RWPE2 (cell line): ENCODE data around the gene NECAB3.

Experiments used
- ATAC-seq: fragments of 200-7000 bp; cut with Tn5 transposase; 3 replicates; pipeline ENCODE4 v1.9.1; 2021; ENCODE audit warnings: low read depth
- DNase-seq: peaks from one replicate; pipeline ENCODE4 v3.0.0-alpha.2; 2020; ENCODE audit warnings: low spot score
- H3K27ac ChIP-seq: fragments of 450-650 bp; 2 replicates; pipeline ENCODE4 v1.5.1; 2017; ENCODE audit warnings: mild to moderate bottlenecking; ENCODE audit not compliant: poor library complexity, severe bottlenecking
- H3K27me3 ChIP-seq: fragments of 250-450 bp; sonication (Bioruptor Pico); 2 replicates; pipeline ENCODE4 v1.5.1; 2021; ENCODE audit warnings: mild to moderate bottlenecking, moderate library complexity; ENCODE audit not compliant: insufficient read depth, poor library complexity, severe bottlenecking
- H3K36me3 ChIP-seq: fragments of 250-450 bp; sonication (Bioruptor Pico); 2 replicates; pipeline ENCODE4 v1.5.1; 2020; ENCODE audit warnings: low read depth, mild to moderate bottlenecking, moderate library complexity
- H3K4me1 ChIP-seq: fragments of 250-450 bp; sonication (Bioruptor Pico); 2 replicates; pipeline ENCODE4 v1.5.1; 2021; ENCODE audit warnings: mild to moderate bottlenecking, moderate library complexity; ENCODE audit not compliant: insufficient read depth, poor library complexity, severe bottlenecking
- H3K4me3 ChIP-seq: fragments of 250-450 bp; sonication (Bioruptor Pico); 2 replicates; pipeline ENCODE4 v1.5.1; 2021; ENCODE audit warnings: mild to moderate bottlenecking, moderate library complexity; ENCODE audit not compliant: severe bottlenecking
- H3K9me3 ChIP-seq: fragments of 250-450 bp; sonication (Bioruptor Pico); 2 replicates; pipeline ENCODE4 v1.5.1; 2021; ENCODE audit warnings: mild to moderate bottlenecking, moderate library complexity; ENCODE audit not compliant: severe bottlenecking
- TF ChIP-seq, protein P1 (sequence below): fragments of 450-650 bp; IDR thresholded peaks from one replicate; pipeline ENCODE4 v1.5.1; 2017; ENCODE audit warnings: mild to moderate bottlenecking, moderate library complexity; ENCODE audit not compliant: poor library complexity, severe bottlenecking

The NECAB3 gene

GRCh38 chr20:33667245-33667675, 7.0 kb downstream of the NECAB3 start:
- peak overlapping the region; percentile 44 for H3K27ac ChIP-seq

GRCh38 chr20:33666293-33667244, 7.7 kb downstream of the NECAB3 start, which contains the start of gene ACTL10:
Gene ACTL10 (plus strand): TSS chr20:33666943. CDS start chr20:33667498, 555 bp downstream.
- H3K27ac ChIP-seq, result peak within 1 kb of the TSS; percentile 44
- peak; percentile 100 for DNase-seq
- TF ChIP-seq, protein P1, sequence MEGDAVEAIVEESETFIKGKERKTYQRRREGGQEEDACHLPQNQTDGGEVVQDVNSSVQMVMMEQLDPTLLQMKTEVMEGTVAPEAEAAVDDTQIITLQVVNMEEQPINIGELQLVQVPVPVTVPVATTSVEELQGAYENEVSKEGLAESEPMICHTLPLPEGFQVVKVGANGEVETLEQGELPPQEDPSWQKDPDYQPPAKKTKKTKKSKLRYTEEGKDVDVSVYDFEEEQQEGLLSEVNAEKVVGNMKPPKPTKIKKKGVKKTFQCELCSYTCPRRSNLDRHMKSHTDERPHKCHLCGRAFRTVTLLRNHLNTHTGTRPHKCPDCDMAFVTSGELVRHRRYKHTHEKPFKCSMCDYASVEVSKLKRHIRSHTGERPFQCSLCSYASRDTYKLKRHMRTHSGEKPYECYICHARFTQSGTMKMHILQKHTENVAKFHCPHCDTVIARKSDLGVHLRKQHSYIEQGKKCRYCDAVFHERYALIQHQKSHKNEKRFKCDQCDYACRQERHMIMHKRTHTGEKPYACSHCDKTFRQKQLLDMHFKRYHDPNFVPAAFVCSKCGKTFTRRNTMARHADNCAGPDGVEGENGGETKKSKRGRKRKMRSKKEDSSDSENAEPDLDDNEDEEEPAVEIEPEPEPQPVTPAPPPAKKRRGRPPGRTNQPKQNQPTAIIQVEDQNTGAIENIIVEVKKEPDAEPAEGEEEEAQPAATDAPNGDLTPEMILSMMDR, result no peak
- H3K9me3 ChIP-seq, result no peaks in the 10 kb centered on the region
- no peaks in the 10 kb centered on the region for H3K27me3 ChIP-seq
- peak; percentile 68 for ATAC-seq
- H3K36me3 ChIP-seq, result peaks cover 9% of the 10 kb centered on the region
- peaks cover 3% of the 10 kb centered on the region for H3K4me1 ChIP-seq
- H3K4me3 ChIP-seq, result peak within 1 kb of the TSS; percentile 39

More at GRCh38 chr20:33667245-33667675, 7.0 kb downstream of the NECAB3 start:
- peaks cover 3% of the 10 kb centered on the region for H3K4me1 ChIP-seq
- no peaks in the 10 kb centered on the region for H3K9me3 ChIP-seq
- peak overlapping the region; percentile 39 for H3K4me3 ChIP-seq
- H3K36me3 ChIP-seq, result peaks cover 9% of the 10 kb centered on the region
- no peaks in the 10 kb centered on the region for H3K27me3 ChIP-seq
- TF ChIP-seq, protein P1, result no peak
- ATAC-seq (no peak), DNase-seq (no peak)

GRCh38 chr20:33664762-33665144, 9.5 kb downstream of the NECAB3 start:
- Histone ChIP-seq H3K27me3 (no peaks in the 10 kb centered on the region), H3K27ac (no peak overlapping the region), H3K4me1 (peaks cover 3% of the 10 kb centered on the region), H3K9me3 (no peaks in the 10 kb centered on the region), H3K36me3 (peaks cover 9% of the 10 kb centered on the region), H3K4me3 (no peak overlapping the region)
- TF ChIP-seq, protein P1, result no peak
- DNase-seq, result peak; percentile 82
- no peak for ATAC-seq

DNA sequence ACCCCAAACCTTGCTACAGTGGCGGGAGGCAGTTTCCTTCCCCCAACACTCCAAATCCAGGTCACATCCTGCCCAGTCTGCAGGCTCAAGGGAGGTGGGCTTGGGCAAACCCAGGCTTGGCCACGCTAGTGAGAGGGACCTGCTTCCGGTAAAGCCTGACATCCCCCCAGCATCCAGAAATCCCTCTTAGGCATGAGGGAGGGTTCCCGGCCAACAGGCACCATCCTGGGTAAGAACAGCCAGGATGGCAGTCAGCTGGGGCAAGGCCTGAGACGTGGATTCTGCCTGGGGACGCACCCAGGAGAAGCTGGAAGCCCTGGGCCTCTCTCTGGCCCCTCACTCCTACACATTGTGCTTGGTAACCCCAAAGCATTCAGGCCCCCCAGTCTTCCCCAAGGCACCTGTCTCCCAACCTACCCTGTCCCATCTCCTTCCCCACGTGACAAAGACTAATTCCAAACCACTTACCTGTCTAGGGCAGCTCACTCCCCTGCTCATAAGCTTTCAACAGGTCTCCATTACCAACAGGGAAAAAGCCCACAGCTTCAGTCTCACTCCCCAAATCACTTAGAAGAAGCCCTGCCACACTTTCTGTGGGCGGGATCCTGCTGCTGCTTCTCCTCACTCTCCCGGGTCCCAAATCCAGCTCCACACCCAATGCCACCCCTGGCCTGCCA, 10.0 kb downstream of the NECAB3 start:
- H3K27ac ChIP-seq, result peak overlapping the region; percentile 59

More for the DNA sequence above, 10.0 kb downstream of the NECAB3 start:
- peak overlapping the region; percentile 67 for H3K4me3 ChIP-seq
- no peaks in the 10 kb centered on the region for H3K9me3 ChIP-seq
- H3K27me3 ChIP-seq, result no peaks in the 10 kb centered on the region
- ATAC-seq (no peak), DNase-seq (no peak)
- peaks cover 3% of the 10 kb centered on the region for H3K4me1 ChIP-seq
- H3K36me3 ChIP-seq, result peaks cover 9% of the 10 kb centered on the region
- TF ChIP-seq, protein P1, result no peak
